ENCODE data around the gene SLC6A6.

The SLC6A6 gene

GRCh38 chr3:14361068-14361677, 41.2 kb upstream of the SLC6A6 start:
- in situ Hi-C loops (cut with HindIII; ENCODE audit: low sequenced_read_pairs), result no loop called here
- no peak for DNase-seq (ENCODE audit: low read depth, low spot score)
- H3K4me3 ChIP-seq (ENCODE audit: low read depth, low read length), result no peak overlapping the region
- no peak for TF ChIP-seq CTCF (IDR thresholded peaks at IDR 0.05; ENCODE audit: low read depth, low read length)

- no peak for TF ChIP-seq CTCF (IDR thresholded peaks at IDR 0.05; ENCODE audit: low read depth, low read length)
- no peak for DNase-seq (ENCODE audit: low read depth, low spot score)
- in situ Hi-C loops (cut with HindIII; ENCODE audit: low sequenced_read_pairs), result no loop called here
- H3K4me3 ChIP-seq (ENCODE audit: low read depth, low read length), result no peak overlapping the region
Measured at GRCh38 chr3:14362890-14363289, 39.5 kb upstream of the SLC6A6 start.

GRCh38 chr3:14363379-14363778, 39.0 kb upstream of the SLC6A6 start:
- DNase-seq (ENCODE audit: low read depth, low spot score), result no peak
- no peak overlapping the region for H3K4me3 ChIP-seq (ENCODE audit: low read depth, low read length)
- TF ChIP-seq CTCF (IDR thresholded peaks at IDR 0.05; ENCODE audit: low read depth, low read length), result no peak
- in situ Hi-C loops (cut with HindIII; ENCODE audit: low sequenced_read_pairs), result no loop called here

- in situ Hi-C loops (cut with HindIII; ENCODE audit: low sequenced_read_pairs), result no loop called here
- no peak overlapping the region for H3K4me3 ChIP-seq (ENCODE audit: low read depth, low read length)
- DNase-seq (ENCODE audit: low read depth, low spot score), result no peak
- TF ChIP-seq CTCF (IDR thresholded peaks at IDR 0.05; ENCODE audit: low read depth, low read length), result no peak
Measured at GRCh38 chr3:14363991-14364390, 38.4 kb upstream of the SLC6A6 start.

- no peak for TF ChIP-seq CTCF (IDR thresholded peaks at IDR 0.05; ENCODE audit: low read depth, low read length)
- in situ Hi-C loops (cut with HindIII; ENCODE audit: low sequenced_read_pairs), result no loop called here
- no peak overlapping the region for H3K4me3 ChIP-seq (ENCODE audit: low read depth, low read length)
- DNase-seq (ENCODE audit: low read depth, low spot score), result no peak
Measured at GRCh38 chr3:14364580-14365292, 37.7 kb upstream of the SLC6A6 start.

GRCh38 chr3:14366248-14366647, 36.2 kb upstream of the SLC6A6 start:
- DNase-seq (ENCODE audit: low read depth, low spot score), result no peak
- no peak for TF ChIP-seq CTCF (IDR thresholded peaks at IDR 0.05; ENCODE audit: low read depth, low read length)
- in situ Hi-C loops (cut with HindIII; ENCODE audit: low sequenced_read_pairs), result no loop called here
- no peak overlapping the region for H3K4me3 ChIP-seq (ENCODE audit: low read depth, low read length)
